Measurements from ENCODE around the gene GCKR. TPM values are rescaled to one million over a fixed set of nuclear protein-coding genes. Genes with fewer than 3 reads are reported as not detected.
"Not testable (repeated sequence)": the region's sequence is repeated elsewhere in the genome, so short reads cannot be mapped to it uniquely, and the experiment has no call there.

The GCKR gene
- total and polyA plus RNA-seq, 8 donors, result 0.37 to 1.8 (median 1.3) TPM; not detected in 1

GRCh38 chr2:27551514-27551913 is 54.9 kb downstream of the GCKR start:
- Histone ChIP-seq H3K4me3 (no peak overlapping the region), H3K27me3 (peaks cover 0 to 15% of the 10 kb centered on the region in 2 donors), H3K36me3 (no peaks in the 10 kb centered on the region), H3K9me3 (no peaks in the 10 kb centered on the region), H3K4me1 (no peaks in the 10 kb centered on the region), H3K27ac (no peak overlapping the region)
- DNase-seq, result no peak
- intact Hi-C loops (cut with DNase I), result no loop called here
- ATAC-seq, result no peak
- TF ChIP-seq, protein P1, sequence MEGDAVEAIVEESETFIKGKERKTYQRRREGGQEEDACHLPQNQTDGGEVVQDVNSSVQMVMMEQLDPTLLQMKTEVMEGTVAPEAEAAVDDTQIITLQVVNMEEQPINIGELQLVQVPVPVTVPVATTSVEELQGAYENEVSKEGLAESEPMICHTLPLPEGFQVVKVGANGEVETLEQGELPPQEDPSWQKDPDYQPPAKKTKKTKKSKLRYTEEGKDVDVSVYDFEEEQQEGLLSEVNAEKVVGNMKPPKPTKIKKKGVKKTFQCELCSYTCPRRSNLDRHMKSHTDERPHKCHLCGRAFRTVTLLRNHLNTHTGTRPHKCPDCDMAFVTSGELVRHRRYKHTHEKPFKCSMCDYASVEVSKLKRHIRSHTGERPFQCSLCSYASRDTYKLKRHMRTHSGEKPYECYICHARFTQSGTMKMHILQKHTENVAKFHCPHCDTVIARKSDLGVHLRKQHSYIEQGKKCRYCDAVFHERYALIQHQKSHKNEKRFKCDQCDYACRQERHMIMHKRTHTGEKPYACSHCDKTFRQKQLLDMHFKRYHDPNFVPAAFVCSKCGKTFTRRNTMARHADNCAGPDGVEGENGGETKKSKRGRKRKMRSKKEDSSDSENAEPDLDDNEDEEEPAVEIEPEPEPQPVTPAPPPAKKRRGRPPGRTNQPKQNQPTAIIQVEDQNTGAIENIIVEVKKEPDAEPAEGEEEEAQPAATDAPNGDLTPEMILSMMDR (IDR thresholded peaks at IDR 0.05), result no peak

GRCh38 chr2:27552941-27553340 is 56.3 kb downstream of the GCKR start:
- H3K27me3 ChIP-seq, result peaks cover 0 to 15% of the 10 kb centered on the region in 2 donors
- no peaks in the 10 kb centered on the region for H3K36me3 ChIP-seq
- ATAC-seq (no peak), DNase-seq (no peak)
- intact Hi-C loops (cut with DNase I), result no loop called here
- H3K9me3 ChIP-seq, result no peaks in the 10 kb centered on the region
- no peaks in the 10 kb centered on the region for H3K4me1 ChIP-seq
- TF ChIP-seq, protein P1 (IDR thresholded peaks at IDR 0.05), result no peak
- H3K4me3 ChIP-seq, result no peak overlapping the region
- H3K27ac ChIP-seq, result no peak overlapping the region

DNA sequence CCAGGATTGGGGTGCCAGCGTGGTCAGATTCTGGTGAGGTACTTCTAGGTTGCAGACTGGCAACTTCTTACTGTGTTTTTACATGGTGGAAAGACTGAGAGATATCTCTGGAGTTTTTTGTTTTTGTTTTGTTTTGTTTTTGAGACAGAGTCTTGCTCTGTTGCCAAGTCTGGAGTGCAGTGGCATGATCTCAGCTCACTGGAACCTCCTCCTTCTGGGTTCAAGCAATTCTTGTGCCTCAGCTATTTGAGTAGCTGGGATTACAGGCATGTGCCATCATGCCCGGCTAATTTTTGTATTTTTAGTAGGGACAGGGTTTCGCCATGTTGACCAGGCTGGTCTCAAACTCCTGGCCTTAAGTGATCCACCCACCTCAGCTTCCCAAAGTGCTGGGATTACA is 57.8 kb downstream of the GCKR start:
- ATAC-seq; H3K27ac ChIP-seq; intact Hi-C loops (cut with DNase I); H3K4me3 ChIP-seq; DNase-seq; H3K4me1 ChIP-seq; H3K9me3 ChIP-seq; H3K36me3 ChIP-seq: not testable (repeated sequence)
- H3K27me3 ChIP-seq, result peaks cover 5 to 21% of the 10 kb centered on the region in 2 donors

DNA sequence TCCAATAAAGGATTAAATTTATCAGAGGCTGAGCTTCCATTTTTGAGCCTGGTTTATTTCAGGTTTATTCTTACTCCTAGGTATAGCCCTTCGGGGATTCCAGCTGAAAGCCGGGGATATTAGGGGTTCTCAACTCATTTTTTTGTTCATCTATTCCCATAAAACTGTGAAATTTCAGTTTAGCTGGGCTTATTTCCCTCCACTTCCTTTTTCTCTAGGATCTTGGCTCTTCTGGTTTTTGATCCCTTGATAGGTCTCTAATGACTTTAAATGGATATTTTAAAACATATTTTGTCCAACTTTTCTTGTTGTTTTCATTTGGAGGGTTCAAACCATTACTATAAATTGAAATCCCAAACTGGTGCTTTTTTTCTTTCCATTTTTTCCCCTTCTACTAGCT is 62.6 kb downstream of the GCKR start:
- H3K9me3 ChIP-seq, result no peaks in the 10 kb centered on the region
- intact Hi-C loops (cut with DNase I), result no loop called here
- DNase-seq (no peak), ATAC-seq (no peak)
- TF ChIP-seq, protein P1 (IDR thresholded peaks at IDR 0.05), result no peak
- no peaks in the 10 kb centered on the region for H3K36me3 ChIP-seq
- H3K27ac ChIP-seq, result no peak overlapping the region
- peaks cover 5 to 27% of the 10 kb centered on the region in 2 donors for H3K27me3 ChIP-seq
- H3K4me1 ChIP-seq, result no peaks in the 10 kb centered on the region
- H3K4me3 ChIP-seq, result no peak overlapping the region

- H3K27me3 ChIP-seq, result peaks cover 5 to 33% of the 10 kb centered on the region in 2 donors
- DNase-seq (no peak), ATAC-seq (no peak)
- no peak overlapping the region for H3K27ac ChIP-seq
- H3K4me3 ChIP-seq, result no peak overlapping the region
- TF ChIP-seq, protein P1 (IDR thresholded peaks at IDR 0.05), result no peak
- intact Hi-C loops (cut with DNase I), result no loop called here
- no peaks in the 10 kb centered on the region for H3K9me3 ChIP-seq
- no peaks in the 10 kb centered on the region for H3K36me3 ChIP-seq
- H3K4me1 ChIP-seq, result no peaks in the 10 kb centered on the region
These were observed 64.4 kb downstream of the GCKR start for GRCh38 chr2:27561060-27561459.

- Histone ChIP-seq H3K27ac (no peak overlapping the region), H3K36me3 (no peaks in the 10 kb centered on the region), H3K4me3 (no peak overlapping the region), H3K27me3 (peaks cover 0 to 15% of the 10 kb centered on the region in 2 donors), H3K9me3 (no peaks in the 10 kb centered on the region), H3K4me1 (no peaks in the 10 kb centered on the region)
- no peak for DNase-seq
- TF ChIP-seq, protein P1 (IDR thresholded peaks at IDR 0.05), result no peak
- ATAC-seq, result no peak
- intact Hi-C loops (cut with DNase I), result no loop called here
These were observed 70.0 kb downstream of the GCKR start for GRCh38 chr2:27566628-27567027.

Measured in left lung (tissue), 10 donors.